Measurements from ENCODE around the gene CD9. TPM values are rescaled to one million over a fixed set of nuclear protein-coding genes. Genes with fewer than 3 reads are reported as not detected.

CD9 gene
- total and polyA plus RNA-seq, 2 donors (not counting 3 experiments of a cell fraction or from before 2014, with no cell fraction given) = 379 to 1,225 TPM

- TSS peak; percentile 5 for BruUV-seq (replicated peaks)
- ChIA-PET POLR2A (interaction anchor here (0.5 to 1.0 kb wide), 4 partner anchors 8 to 63 kb away, joined by 3 to 9 read pairs (median 5); no protein-coding TSS in a partner anchor), CTCF (interaction anchor here (0.6 to 1.6 kb wide), 9 partner anchors 10 to 112 kb away, joined by 3 to 19 read pairs (median 5); partner anchors contain the start of gene VWF)
- Histone ChIP-seq H2AFZ (ENCODE audit: low read depth, low read length) (no peak overlapping the region), H3K36me3 (ENCODE audit: control insufficient read depth in 2 of 2, extremely low read depth in 1 of 2, insufficient read depth in 2 of 2, low read length in 2 of 2) (no peaks in the 10 kb centered on the region), H3K4me3 (replicated peaks in 1 of 3; ENCODE audit: insufficient read depth in 1 of 3, low read depth in 1 of 3, low read length in 3 of 3) (no peak overlapping the region), H3K27me3 (ENCODE audit: control insufficient read depth in 2 of 2, insufficient read depth in 2 of 2, low read length in 2 of 2) (no peaks in the 10 kb centered on the region), H3K79me2 (ENCODE audit: control insufficient read depth, insufficient read depth, low read length) (peaks cover 7% of the 10 kb centered on the region), H3K27ac (ENCODE audit: insufficient read depth, low read depth, low read length) (peak overlapping the region; percentile 96), H3K9me3 (replicated peaks; ENCODE audit: control insufficient read depth, insufficient read depth, low read length) (no peaks in the 10 kb centered on the region), H3K9ac (replicated peaks; ENCODE audit: extremely low read depth, insufficient read depth, low read length) (peak overlapping the region; percentile 78), H3K4me2 (ENCODE audit: insufficient read depth, low read length) (no peak overlapping the region), H4K20me1 (replicated peaks; ENCODE audit: control insufficient read depth, extremely low read depth, insufficient read depth, low read length) (no peaks in the 10 kb centered on the region), H3K9me1 (replicated peaks; ENCODE audit: control insufficient read depth, extremely low read depth, insufficient read depth, low read length) (no peaks in the 10 kb centered on the region), H3K4me1 (ENCODE audit: control insufficient read depth, extremely low read depth, insufficient read depth, low read length) (peaks cover 53% of the 10 kb centered on the region)
- DNase-seq (ENCODE audit: low read depth, low spot score) = peak; percentile 70
- intact Hi-C loops (cut with micrococcal nuclease) = loop anchor here (1.0 kb wide), 1 partner anchor 107 kb away; no protein-coding TSS in a partner anchor
- peak; percentile 82 for FAIRE-seq
- TF ChIP-seq CTCF (IDR thresholded peaks at IDR 0.05; ENCODE audit: extremely low read depth in 1 of 2, insufficient read depth in 1 of 2, low read depth in 1 of 2, low read length in 2 of 2) = peak; percentile 31 to 51
- peak; percentile 66 for TF ChIP-seq POLR2AphosphoS5 (IDR thresholded peaks at IDR 0.05; ENCODE audit: insufficient read depth, low read depth, low read length)
- no peak for TF ChIP-seq JUN (IDR thresholded peaks at IDR 0.05; ENCODE audit: borderline replicate concordance, insufficient read depth, insufficient read length, low read depth)
- dilution Hi-C loops (cut with MboI; ENCODE audit: extremely low pct_ligation_motif_present, low sequenced_read_pairs) = no loop called here
These were observed 21.0 kb upstream of the CD9 start for GRCh38 chr12:6178981-6179761.
